Measurements from ENCODE around the gene TUG1.

The TUG1 gene

GRCh38 chr22:30968924-30969531 lies at the start of gene TUG1:
Gene TUG1, plus strand, starts transcription at chr22:30969265.
- peak; percentile 100 for DNase-seq (ENCODE audit: low spot score)
- TF ChIP-seq CTCF (IDR thresholded peaks at IDR 0.05; ENCODE audit: extremely low read depth, missing control alignments): no peak

DNA sequence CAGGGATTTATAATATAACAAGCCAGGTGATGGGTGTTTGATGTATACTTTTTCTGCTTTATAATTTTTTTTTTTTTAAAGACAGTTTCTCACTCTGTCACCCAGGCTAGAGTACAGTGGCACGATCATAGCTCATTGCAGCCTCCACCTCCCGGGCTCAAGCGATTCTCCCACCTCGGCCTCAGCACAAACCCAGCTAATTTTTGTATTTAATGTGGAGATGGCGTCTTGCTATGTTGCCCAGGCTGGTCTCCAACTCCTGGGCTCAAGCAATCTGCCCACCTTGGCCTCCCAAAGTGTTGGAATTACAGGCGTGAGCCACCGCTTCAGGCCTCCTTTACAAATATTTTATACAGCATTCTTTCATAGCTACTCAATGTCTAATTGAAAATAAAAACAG lies 49.1 kb upstream of the TUG1 start:
- peak; percentile 12 for TF ChIP-seq CTCF (IDR thresholded peaks at IDR 0.05; ENCODE audit: extremely low read depth, missing control alignments)
- DNase-seq (ENCODE audit: low spot score): no peak

DNA sequence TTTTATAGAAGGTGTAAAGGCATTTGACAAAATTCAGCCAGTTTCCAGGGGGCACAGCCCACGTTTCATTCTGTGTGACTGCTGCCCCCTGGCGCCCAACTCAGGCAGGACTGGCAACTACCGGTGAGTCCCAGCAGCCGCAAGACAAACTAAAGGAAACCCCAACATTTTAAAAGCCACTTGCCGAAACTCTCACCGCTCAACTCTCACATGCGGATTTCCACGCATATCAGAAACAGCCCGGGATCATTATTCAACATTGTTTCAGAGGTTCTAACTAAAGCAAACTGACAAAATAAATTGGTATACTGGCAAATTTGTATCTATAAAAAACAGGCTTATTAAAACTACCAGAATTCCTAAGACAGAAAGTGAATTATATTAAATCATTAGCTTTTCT lies 48.7 kb upstream of the TUG1 start:
- peak; percentile 68 for TF ChIP-seq CTCF (IDR thresholded peaks at IDR 0.05; ENCODE audit: extremely low read depth, missing control alignments)
- peak; percentile 86 for DNase-seq (ENCODE audit: low spot score)

GRCh38 chr22:30921108-30921507 lies 48.0 kb upstream of the TUG1 start:
- TF ChIP-seq CTCF (IDR thresholded peaks at IDR 0.05; ENCODE audit: extremely low read depth, missing control alignments): no peak

DNA sequence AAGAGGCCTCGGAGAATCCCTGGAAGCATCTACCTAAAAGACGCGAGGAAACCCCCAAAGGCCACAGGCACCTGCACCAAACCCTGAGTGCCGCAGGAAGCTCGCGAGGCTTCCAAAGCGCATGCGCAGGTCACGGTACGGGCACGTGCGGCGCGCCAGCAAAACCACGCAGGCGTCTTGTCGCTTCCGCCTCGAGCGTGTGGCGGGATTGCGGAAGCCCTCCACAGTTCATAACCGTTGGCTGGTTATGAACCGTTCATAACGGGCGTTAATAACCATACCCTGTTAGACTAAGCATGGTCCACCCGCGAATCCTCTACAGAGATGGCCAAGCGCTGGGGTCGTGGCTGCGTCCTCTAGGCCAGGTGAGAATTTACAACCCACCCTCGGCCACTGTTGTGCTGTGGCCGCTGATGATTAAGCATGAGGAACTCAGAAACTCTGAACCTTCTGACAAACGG lies 46.9 kb upstream of the TUG1 start:
- DNase-seq (ENCODE audit: low spot score): peak; percentile 76
- TF ChIP-seq CTCF (IDR thresholded peaks at IDR 0.05; ENCODE audit: extremely low read depth, missing control alignments): no peak

More at GRCh38 chr22:30921108-30921507, 48.0 kb upstream of the TUG1 start:
- DNase-seq (ENCODE audit: low spot score): no peak

- no peak for DNase-seq (ENCODE audit: low spot score)
- TF ChIP-seq CTCF (IDR thresholded peaks at IDR 0.05; ENCODE audit: extremely low read depth, missing control alignments): no peak
Measured at GRCh38 chr22:30923168-30923900, 45.7 kb upstream of the TUG1 start.

GRCh38 chr22:30925667-30926066 lies 43.4 kb upstream of the TUG1 start:
- no peak for TF ChIP-seq CTCF (IDR thresholded peaks at IDR 0.05; ENCODE audit: extremely low read depth, missing control alignments)
- DNase-seq (ENCODE audit: low spot score): no peak
